Lower leg skin (tissue), 3 donors: ENCODE results near the gene FASTKD2.

Experiments used
- POLR2A ChIP-seq, 2 donors: fragments of 450-650 bp; IDR thresholded peaks; one replicate each; pipeline ENCODE4 v1.6.1; 2016 to 2017; ENCODE audit warnings: antibody characterized with exemption in 2 of 2, mild to moderate bottlenecking in 1 of 2, moderate library complexity in 1 of 2
- TF ChIP-seq, protein P1 (sequence below), 3 donors: fragments of 450-650 bp; IDR thresholded peaks; one replicate each; pipeline ENCODE4 v1.5.1; 2016; ENCODE audit warnings: antibody characterized with exemption in 3 of 3, mild to moderate bottlenecking in 3 of 3, moderate library complexity in 2 of 3

DNA sequence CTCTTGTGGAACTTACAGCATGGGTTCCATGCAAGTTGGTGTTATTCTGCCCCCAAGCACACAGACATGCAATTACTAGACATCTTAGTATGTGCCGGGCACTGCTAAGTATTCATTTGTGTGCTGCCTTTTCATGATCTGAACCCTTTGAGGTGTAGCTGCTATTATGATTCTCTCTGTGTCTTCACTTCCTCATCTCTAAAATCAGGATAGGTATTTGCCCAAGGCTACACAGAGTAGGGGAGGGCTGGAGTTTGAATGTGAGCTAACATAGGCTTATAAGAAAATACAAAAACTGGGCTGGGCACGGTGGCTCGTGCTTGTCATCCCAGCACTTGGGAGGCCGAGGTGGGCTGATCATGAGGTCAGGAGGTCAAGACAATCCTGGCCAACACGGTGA, 27.2 kb downstream of the FASTKD2 start:
- TF ChIP-seq, protein P1, sequence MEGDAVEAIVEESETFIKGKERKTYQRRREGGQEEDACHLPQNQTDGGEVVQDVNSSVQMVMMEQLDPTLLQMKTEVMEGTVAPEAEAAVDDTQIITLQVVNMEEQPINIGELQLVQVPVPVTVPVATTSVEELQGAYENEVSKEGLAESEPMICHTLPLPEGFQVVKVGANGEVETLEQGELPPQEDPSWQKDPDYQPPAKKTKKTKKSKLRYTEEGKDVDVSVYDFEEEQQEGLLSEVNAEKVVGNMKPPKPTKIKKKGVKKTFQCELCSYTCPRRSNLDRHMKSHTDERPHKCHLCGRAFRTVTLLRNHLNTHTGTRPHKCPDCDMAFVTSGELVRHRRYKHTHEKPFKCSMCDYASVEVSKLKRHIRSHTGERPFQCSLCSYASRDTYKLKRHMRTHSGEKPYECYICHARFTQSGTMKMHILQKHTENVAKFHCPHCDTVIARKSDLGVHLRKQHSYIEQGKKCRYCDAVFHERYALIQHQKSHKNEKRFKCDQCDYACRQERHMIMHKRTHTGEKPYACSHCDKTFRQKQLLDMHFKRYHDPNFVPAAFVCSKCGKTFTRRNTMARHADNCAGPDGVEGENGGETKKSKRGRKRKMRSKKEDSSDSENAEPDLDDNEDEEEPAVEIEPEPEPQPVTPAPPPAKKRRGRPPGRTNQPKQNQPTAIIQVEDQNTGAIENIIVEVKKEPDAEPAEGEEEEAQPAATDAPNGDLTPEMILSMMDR (IDR thresholded peaks at IDR 0.05): no peak
- TF ChIP-seq POLR2A (IDR thresholded peaks at IDR 0.05): no peak
